Measurements from ENCODE around the gene LRRN4CL. TPM values are rescaled to one million over a fixed set of nuclear protein-coding genes. Genes with fewer than 3 reads are reported as not detected.

LRRN4CL gene
- total and polyA plus RNA-seq, 2 of the 8 experiments (the other 6 are each of a cell fraction or from before 2014, with no cell fraction given), result 0.05 to 0.26 TPM

DNA sequence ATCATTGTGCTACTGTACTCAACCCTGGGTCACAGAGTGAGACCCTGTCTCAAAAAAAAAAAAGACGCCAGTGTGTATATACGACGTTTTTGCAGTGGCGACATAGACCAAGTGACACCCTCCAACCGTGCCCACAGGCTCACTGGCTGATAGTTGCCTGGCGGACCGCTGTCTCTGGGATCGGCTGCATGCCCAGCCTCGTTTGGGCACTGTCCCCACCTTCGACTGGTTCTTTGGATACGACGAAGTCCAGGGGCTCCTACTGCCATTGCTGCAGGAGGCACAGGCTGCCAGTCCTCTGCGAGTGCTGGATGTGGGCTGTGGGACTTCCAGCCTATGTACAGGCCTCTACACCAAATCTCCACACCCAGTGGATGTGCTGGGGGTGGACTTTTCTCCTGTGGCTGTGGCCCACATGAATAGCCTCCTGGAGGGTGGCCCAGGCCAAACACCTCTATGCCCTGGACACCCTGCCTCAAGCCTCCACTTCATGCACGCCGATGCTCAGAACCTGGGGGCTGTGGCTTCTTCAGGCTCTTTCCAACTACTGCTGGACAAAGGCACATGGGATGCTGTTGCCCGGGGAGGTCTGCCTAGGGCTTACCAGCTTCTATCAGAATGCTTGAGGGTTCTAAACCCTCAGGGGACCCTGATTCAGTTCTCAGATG is 22.9 kb downstream of the LRRN4CL start:
- H3K56ac ChIP-seq (replicated peaks; ENCODE audit: insufficient read length, low read depth, low read length), result peak overlapping the region; percentile 93
- no peak overlapping the region for H2AK5ac ChIP-seq (ENCODE audit: low read depth, low read length)
- H3K23ac ChIP-seq (ENCODE audit: insufficient read length), result no peak overlapping the region
- H3K4ac ChIP-seq (replicated peaks; ENCODE audit: insufficient read length, low read depth, low read length), result peak overlapping the region; percentile 74
- H2BK120ac ChIP-seq (replicated peaks; ENCODE audit: low read depth, low read length), result peak overlapping the region; percentile 56
- H3K79me1 ChIP-seq (ENCODE audit: low read depth, low read length), result peaks cover 5% of the 10 kb centered on the region
- H3K4me3 ChIP-seq (ENCODE audit: extremely low read depth in 1 of 4, insufficient read depth in 2 of 4, low read depth in 3 of 4, low read length in 4 of 4), result peak overlapping the region; percentile 83 to 98 (median 95)
- H3K36me3 ChIP-seq (ENCODE audit: control insufficient read depth in 2 of 4, insufficient read depth in 4 of 4, low read length in 3 of 4), result peaks cover 11 to 35% (median 20%) of the 10 kb centered on the region in 4 experiments
- peak overlapping the region; percentile 84 for H4K5ac ChIP-seq (ENCODE audit: insufficient read length, low read depth, low read length)
- POLR2A ChIA-PET (ENCODE audit: partially characterized antibody), result interaction anchor here (0.6 to 61.4 kb wide), 28 partner anchors 6 to 223 kb away, joined by 3 to 2041 read pairs (median 20); partner anchors contain the start of genes B3GAT3, BSCL2, C11orf98 and CSKMT
- peak overlapping the region; percentile 77 to 86 for H3K4me2 ChIP-seq (ENCODE audit: insufficient read depth in 1 of 2, low read depth in 2 of 2, low read length in 2 of 2)
- H2BK20ac ChIP-seq (ENCODE audit: low read length), result no peak overlapping the region
- no peak overlapping the region for H2AFZ ChIP-seq (ENCODE audit: low read length)
- no peak overlapping the region for H3K14ac ChIP-seq (ENCODE audit: insufficient read length)
- H3K18ac ChIP-seq (ENCODE audit: extremely low read depth, low read length), result peak overlapping the region; percentile 63; the same call in 1 of the 2 replicates
- H4K20me1 ChIP-seq (replicated peaks in 1 of 2; ENCODE audit: control insufficient read depth in 1 of 2, insufficient read depth in 2 of 2, low read length in 2 of 2), result peaks cover 3 to 6% of the 10 kb centered on the region in 2 experiments
- H3K9me3 ChIP-seq (ENCODE audit: insufficient read depth in 2 of 2, low read depth in 1 of 2, low read length in 1 of 2), result no peaks in the 10 kb centered on the region
- H3K27ac ChIP-seq (ENCODE audit: low read depth, low read length), result peak overlapping the region; percentile 73; the same call in 1 of the 2 replicates
- H2BK15ac ChIP-seq (ENCODE audit: low read length), result no peak overlapping the region
- no peak overlapping the region for H2BK12ac ChIP-seq (ENCODE audit: low read depth, low read length)
- CTCF ChIA-PET (ENCODE audit: partially characterized antibody), result interaction anchor here (0.7 to 2.5 kb wide), 10 partner anchors 11 to 1525 kb away, joined by 3 to 8 read pairs (median 4); no protein-coding TSS in a partner anchor
- peak overlapping the region; percentile 1 for H4K91ac ChIP-seq (replicated peaks; ENCODE audit: insufficient read length, low read length)
- peaks cover 15% of the 10 kb centered on the region for H3K23me2 ChIP-seq (ENCODE audit: low read depth, low read length)
- DNase-seq (ENCODE audit: low read depth in 1 of 2, low spot score in 2 of 2), result no peak
- no peak overlapping the region; the same call in 1 of the 2 replicates for H4K8ac ChIP-seq (ENCODE audit: extremely low read depth, insufficient read depth, low read length)
- TF ChIP-seq SIX5 (IDR thresholded peaks at IDR 0.05; ENCODE audit: low read depth, low read length) (no peak), SIRT6 (IDR thresholded peaks at IDR 0.05; ENCODE audit: low read length) (peak; percentile 21), BRCA1 (IDR thresholded peaks at IDR 0.05; ENCODE audit: low read depth, low read length) (no peak), POLR2AphosphoS5 (IDR thresholded peaks at IDR 0.05; ENCODE audit: low read depth, low read length) (peak; percentile 66; the same call in 1 of the 2 replicates), POLR2A (IDR thresholded peaks at IDR 0.05; ENCODE audit: control extremely low read depth in 1 of 2, low read depth in 2 of 2, low read length in 2 of 2) (peak; percentile 57 to 81), CBX8 (IDR thresholded peaks at IDR 0.05; ENCODE audit: borderline replicate concordance, low read depth, low read length) (no peak), SIN3A (conservative IDR thresholded peaks at IDR 0.05 in 1 of 2, IDR thresholded peaks at IDR 0.05 in 1 of 2; ENCODE audit: low read depth in 1 of 2, low read length in 2 of 2) (no peak), BACH1 (IDR thresholded peaks at IDR 0.05; ENCODE audit: low read length) (no peak)
- WGBS, 2 experiments (ENCODE audit: extremely low coverage in 1 of 2, insufficient coverage in 1 of 2, insufficient read length in 1 of 2, insufficient replicate concordance in 2 of 2, low coverage in 1 of 2, low lambda C conversion rate in 2 of 2, missing lambda C conversion rate in 1 of 2), result 65% methylated on average over 16 of the region's 16 CpGs; no CpG with 5 or more reads in 1 of the 2 experiments
- no peaks in the 10 kb centered on the region for H3K27me3 ChIP-seq (replicated peaks in 1 of 4; ENCODE audit: control insufficient read depth in 3 of 4, extremely low read depth in 1 of 4, insufficient read depth in 3 of 4, low read length in 3 of 4)
- H2BK5ac ChIP-seq (ENCODE audit: low read depth, low read length), result peak overlapping the region; percentile 80
- H3K4me1 ChIP-seq (replicated peaks in 1 of 4; ENCODE audit: control insufficient read depth in 3 of 4, insufficient read depth in 4 of 4, low read length in 3 of 4), result peaks cover 4 to 11% (median 8%) of the 10 kb centered on the region in 4 experiments
- H3K79me2 ChIP-seq (ENCODE audit: control insufficient read depth in 1 of 2, insufficient read depth in 2 of 2, low read length in 2 of 2), result peaks cover 7 to 33% of the 10 kb centered on the region in 2 experiments; a peak in 3 of 4 replicates
- H3K9ac ChIP-seq (replicated peaks in 1 of 4; ENCODE audit: extremely low read depth in 1 of 4, low read depth in 3 of 4, low read length in 3 of 4), result peak overlapping the region; percentile 57 to 92 (median 90)
- no peak for FAIRE-seq

Data from H1 (cell line).